Left kidney (tissue), 2 donors: ENCODE data around the gene PODXL. TPM values are rescaled to one million over a fixed set of nuclear protein-coding genes. Genes with fewer than 3 reads are reported as not detected.
"Not testable (repeated sequence)": the region's sequence is repeated elsewhere in the genome, so short reads cannot be mapped to it uniquely, and the experiment has no call there.

Experiments used
- DNase-seq: peaks from one replicate; pipeline ENCODE4 v3.0.0-alpha.2; 2013
- polyA plus RNA-seq: library from polyadenylated mRNA; unstranded; fragments of 120-200 nt; gene quantifications from one replicate; pipeline ENCODE4 v1.2.1, GENCODE V29; 2013; ENCODE audit not compliant: insufficient read length

PODXL gene
- polyA plus RNA-seq, 1 donor, result 786 TPM

- DNase-seq, result no peak
Observed at GRCh38 chr7:131494182-131494581, 62.2 kb downstream of the PODXL start.

- no peak for DNase-seq
Observed at GRCh38 chr7:131493581-131493980, 62.8 kb downstream of the PODXL start.

- DNase-seq, result no peak
Observed at GRCh38 chr7:131493081-131493480, 63.3 kb downstream of the PODXL start.

GRCh38 chr7:131489881-131490280 lies 66.5 kb downstream of the PODXL start:
- no peak for DNase-seq

GRCh38 chr7:131489196-131489595 lies 67.2 kb downstream of the PODXL start:
- no peak for DNase-seq

- DNase-seq, result no peak
Observed at GRCh38 chr7:131488361-131488760, 68.1 kb downstream of the PODXL start.

GRCh38 chr7:131487217-131487616 lies 69.2 kb downstream of the PODXL start:
- DNase-seq, result no peak

- no peak for DNase-seq
Observed at GRCh38 chr7:131486346-131486745, 70.1 kb downstream of the PODXL start.

GRCh38 chr7:131483586-131483985 lies 72.8 kb downstream of the PODXL start:
- DNase-seq, result no peak

GRCh38 chr7:131482800-131483199 lies 73.6 kb downstream of the PODXL start:
- no peak for DNase-seq

GRCh38 chr7:131480384-131481315 lies 75.8 kb downstream of the PODXL start:
- DNase-seq, result no peak

- no peak for DNase-seq
Observed at GRCh38 chr7:131476740-131477139, 79.7 kb downstream of the PODXL start.

GRCh38 chr7:131471250-131472004 lies 85.0 kb downstream of the PODXL start:
- DNase-seq, result no peak

- no peak for DNase-seq
Observed at GRCh38 chr7:131467788-131468187, 88.6 kb downstream of the PODXL start.

- no peak for DNase-seq
Observed at GRCh38 chr7:131466735-131467365, 89.6 kb downstream of the PODXL start.

GRCh38 chr7:131462715-131463114 lies 93.7 kb downstream of the PODXL start:
- not testable (repeated sequence) for DNase-seq

GRCh38 chr7:131462059-131462458 lies 94.4 kb downstream of the PODXL start:
- no peak for DNase-seq

GRCh38 chr7:131459256-131459655 lies 97.2 kb downstream of the PODXL start:
- no peak for DNase-seq

GRCh38 chr7:131456338-131456737 lies 100.1 kb downstream of the PODXL start:
- DNase-seq, result no peak

GRCh38 chr7:131455546-131455945 lies 100.9 kb downstream of the PODXL start:
- no peak for DNase-seq

- no peak for DNase-seq
Observed at GRCh38 chr7:131455001-131455400, 101.4 kb downstream of the PODXL start.

- no peak for DNase-seq
Observed at GRCh38 chr7:131454498-131454897, 101.9 kb downstream of the PODXL start.
